ENCODE data around the gene BTBD2.

Gene BTBD2

GRCh38 chr19:1938071-1938470, 77.4 kb downstream of the BTBD2 start:
- H3K9me3 ChIP-seq (ENCODE audit: control insufficient read depth in 1 of 2, low read length in 2 of 2): no peaks in the 10 kb centered on the region
- no peak overlapping the region for H3K4me3 ChIP-seq (ENCODE audit: low read depth in 1 of 2, low read length in 2 of 2)
- H3K4me1 ChIP-seq (ENCODE audit: control insufficient read depth in 1 of 2, insufficient read depth in 2 of 2, low read length in 2 of 2): peaks cover 11 to 15% of the 10 kb centered on the region in 2 donors
- H3K36me3 ChIP-seq (ENCODE audit: control insufficient read depth in 1 of 2, insufficient read depth in 2 of 2, low read length in 2 of 2): no peaks in the 10 kb centered on the region
- no peak overlapping the region for H3K27ac ChIP-seq (ENCODE audit: low read depth, low read length)
- no peak overlapping the region for H3K9ac ChIP-seq (ENCODE audit: low read depth in 1 of 2, low read length in 2 of 2)
- no peaks in the 10 kb centered on the region for H3K27me3 ChIP-seq (ENCODE audit: control insufficient read depth in 1 of 2, insufficient read depth in 2 of 2, low read length in 2 of 2)

GRCh38 chr19:1936916-1937610, 78.5 kb downstream of the BTBD2 start:
- H3K4me3 ChIP-seq (ENCODE audit: low read depth in 1 of 2, low read length in 2 of 2): no peak overlapping the region
- H3K27me3 ChIP-seq (ENCODE audit: control insufficient read depth in 1 of 2, insufficient read depth in 2 of 2, low read length in 2 of 2): no peaks in the 10 kb centered on the region
- peaks cover 7 to 10% of the 10 kb centered on the region in 2 donors for H3K4me1 ChIP-seq (ENCODE audit: control insufficient read depth in 1 of 2, insufficient read depth in 2 of 2, low read length in 2 of 2)
- H3K36me3 ChIP-seq (ENCODE audit: control insufficient read depth in 1 of 2, insufficient read depth in 2 of 2, low read length in 2 of 2): no peaks in the 10 kb centered on the region
- no peak overlapping the region for H3K9ac ChIP-seq (ENCODE audit: low read depth in 1 of 2, low read length in 2 of 2)
- no peaks in the 10 kb centered on the region for H3K9me3 ChIP-seq (ENCODE audit: control insufficient read depth in 1 of 2, low read length in 2 of 2)
- H3K27ac ChIP-seq (ENCODE audit: low read depth, low read length): no peak overlapping the region

GRCh38 chr19:1936430-1936829, 79.1 kb downstream of the BTBD2 start:
- Histone ChIP-seq H3K4me1 (ENCODE audit: control insufficient read depth in 1 of 2, insufficient read depth in 2 of 2, low read length in 2 of 2) (peaks cover 7 to 10% of the 10 kb centered on the region in 2 donors), H3K4me3 (ENCODE audit: low read depth in 1 of 2, low read length in 2 of 2) (no peak overlapping the region), H3K9ac (ENCODE audit: low read depth in 1 of 2, low read length in 2 of 2) (no peak overlapping the region), H3K9me3 (ENCODE audit: control insufficient read depth in 1 of 2, low read length in 2 of 2) (no peaks in the 10 kb centered on the region), H3K36me3 (ENCODE audit: control insufficient read depth in 1 of 2, insufficient read depth in 2 of 2, low read length in 2 of 2) (no peaks in the 10 kb centered on the region), H3K27ac (ENCODE audit: low read depth, low read length) (no peak overlapping the region), H3K27me3 (ENCODE audit: control insufficient read depth in 1 of 2, insufficient read depth in 2 of 2, low read length in 2 of 2) (no peaks in the 10 kb centered on the region)

- H3K9ac ChIP-seq (ENCODE audit: low read depth in 1 of 2, low read length in 2 of 2): no peak overlapping the region
Observed at GRCh38 chr19:1935484-1936208, 79.9 kb downstream of the BTBD2 start.

More at GRCh38 chr19:1935484-1936208, 79.9 kb downstream of the BTBD2 start:
- Histone ChIP-seq H3K4me3 (ENCODE audit: low read depth in 1 of 2, low read length in 2 of 2) (no peak overlapping the region), H3K36me3 (ENCODE audit: control insufficient read depth in 1 of 2, insufficient read depth in 2 of 2, low read length in 2 of 2) (no peaks in the 10 kb centered on the region), H3K27ac (ENCODE audit: low read depth, low read length) (no peak overlapping the region), H3K27me3 (ENCODE audit: control insufficient read depth in 1 of 2, insufficient read depth in 2 of 2, low read length in 2 of 2) (no peaks in the 10 kb centered on the region), H3K9me3 (ENCODE audit: control insufficient read depth in 1 of 2, low read length in 2 of 2) (no peaks in the 10 kb centered on the region), H3K4me1 (ENCODE audit: control insufficient read depth in 1 of 2, insufficient read depth in 2 of 2, low read length in 2 of 2) (peaks cover 7 to 10% of the 10 kb centered on the region in 2 donors)

All from duodenal mucosa (tissue), 2 donors.